ENCODE data around the gene RALGDS. TPM values are rescaled to one million over a fixed set of nuclear protein-coding genes. Genes with fewer than 3 reads are reported as not detected.

The RALGDS gene
- total and polyA plus RNA-seq, 5 donors = 18.5 to 36.3 (median 33.5) TPM

GRCh38 chr9:133117271-133118178 is 3.5 kb downstream of the RALGDS start:
- WGBS = 60% methylated on average over 18 of the region's 18 CpGs
- H3K27ac ChIP-seq (ENCODE audit: low read length) = no peak overlapping the region
- intact Hi-C loops (cut with DNase I) = no loop called here
- ATAC-seq = no peak
- no peaks in the 10 kb centered on the region for H3K9me3 ChIP-seq (ENCODE audit: control insufficient read depth, low read length)
- no peak overlapping the region for H3K4me3 ChIP-seq (ENCODE audit: low read length)
- H3K27me3 ChIP-seq (ENCODE audit: control insufficient read depth, insufficient read depth) = no peaks in the 10 kb centered on the region
- H3K4me1 ChIP-seq (ENCODE audit: control insufficient read depth, insufficient read depth, low read length) = peaks cover 52% of the 10 kb centered on the region
- peak; percentile 45 to 84 (median 83) for DNase-seq

GRCh38 chr9:133116346-133117231 is 4.5 kb downstream of the RALGDS start:
- H3K27ac ChIP-seq (ENCODE audit: low read length) = no peak overlapping the region
- intact Hi-C loops (cut with DNase I) = no loop called here
- no peaks in the 10 kb centered on the region for H3K9me3 ChIP-seq (ENCODE audit: control insufficient read depth, low read length)
- WGBS = 80% methylated on average over 20 of the region's 20 CpGs
- H3K4me3 ChIP-seq (ENCODE audit: low read length) = no peak overlapping the region
- ATAC-seq (no peak), DNase-seq (peak; percentile 14 to 54 (median 53))
- no peaks in the 10 kb centered on the region for H3K27me3 ChIP-seq (ENCODE audit: control insufficient read depth, insufficient read depth)
- peaks cover 46% of the 10 kb centered on the region for H3K4me1 ChIP-seq (ENCODE audit: control insufficient read depth, insufficient read depth, low read length)

- Histone ChIP-seq H3K4me1 (ENCODE audit: control insufficient read depth, insufficient read depth, low read length) (peaks cover 46% of the 10 kb centered on the region), H3K9me3 (ENCODE audit: control insufficient read depth, low read length) (no peaks in the 10 kb centered on the region), H3K27ac (ENCODE audit: low read length) (no peak overlapping the region), H3K4me3 (ENCODE audit: low read length) (no peak overlapping the region), H3K27me3 (ENCODE audit: control insufficient read depth, insufficient read depth) (no peaks in the 10 kb centered on the region)
- DNase-seq = peak; percentile 9 to 56 (median 54)
- intact Hi-C loops (cut with DNase I) = no loop called here
- 80% methylated on average over 32 of the region's 32 CpGs for WGBS
- no peak for ATAC-seq
These were observed 5.3 kb downstream of the RALGDS start for GRCh38 chr9:133115604-133116345.

GRCh38 chr9:133114886-133115603 is 6.0 kb downstream of the RALGDS start:
- ATAC-seq (no peak), DNase-seq (peak; percentile 16 to 56 (median 42))
- 73% methylated on average over 19 of the region's 19 CpGs for WGBS
- Histone ChIP-seq H3K9me3 (ENCODE audit: control insufficient read depth, low read length) (no peaks in the 10 kb centered on the region), H3K27ac (ENCODE audit: low read length) (peak overlapping the region; percentile 74), H3K27me3 (ENCODE audit: control insufficient read depth, insufficient read depth) (no peaks in the 10 kb centered on the region), H3K4me1 (ENCODE audit: control insufficient read depth, insufficient read depth, low read length) (peaks cover 45% of the 10 kb centered on the region), H3K4me3 (ENCODE audit: low read length) (no peak overlapping the region)
- intact Hi-C loops (cut with DNase I) = no loop called here

- ATAC-seq (peak; percentile 23 to 29), DNase-seq (peak; percentile 37 to 81 (median 77))
- intact Hi-C loops (cut with DNase I) = no loop called here
- 26% methylated on average over 20 of the region's 20 CpGs for WGBS
- Histone ChIP-seq H3K27me3 (ENCODE audit: control insufficient read depth, insufficient read depth) (no peaks in the 10 kb centered on the region), H3K9me3 (ENCODE audit: control insufficient read depth, low read length) (no peaks in the 10 kb centered on the region), H3K4me1 (ENCODE audit: control insufficient read depth, insufficient read depth, low read length) (peaks cover 41% of the 10 kb centered on the region), H3K27ac (ENCODE audit: low read length) (peak overlapping the region; percentile 74), H3K4me3 (ENCODE audit: low read length) (no peak overlapping the region)
These were observed 6.8 kb downstream of the RALGDS start for GRCh38 chr9:133113949-133114885.

- intact Hi-C loops (cut with DNase I) = no loop called here
- H3K27ac ChIP-seq (ENCODE audit: low read length) = peak overlapping the region; percentile 74
- peaks cover 33% of the 10 kb centered on the region for H3K4me1 ChIP-seq (ENCODE audit: control insufficient read depth, insufficient read depth, low read length)
- no peaks in the 10 kb centered on the region for H3K9me3 ChIP-seq (ENCODE audit: control insufficient read depth, low read length)
- whole genome bisulfite sequencing = 48% methylated on average over 19 of the region's 19 CpGs
- DNase-seq (peak; percentile 70 to 87 (median 86)), ATAC-seq (peak; percentile 28 to 72)
- no peak overlapping the region for H3K4me3 ChIP-seq (ENCODE audit: low read length)
- no peaks in the 10 kb centered on the region for H3K27me3 ChIP-seq (ENCODE audit: control insufficient read depth, insufficient read depth)
These were observed 7.7 kb downstream of the RALGDS start for GRCh38 chr9:133113163-133113948.

- Histone ChIP-seq H3K4me3 (ENCODE audit: low read length) (no peak overlapping the region), H3K9me3 (ENCODE audit: control insufficient read depth, low read length) (no peaks in the 10 kb centered on the region), H3K27me3 (ENCODE audit: control insufficient read depth, insufficient read depth) (no peaks in the 10 kb centered on the region), H3K27ac (ENCODE audit: low read length) (peak overlapping the region; percentile 74), H3K4me1 (ENCODE audit: control insufficient read depth, insufficient read depth, low read length) (peaks cover 27% of the 10 kb centered on the region)
- peak; percentile 4 to 11 for ATAC-seq
- DNase-seq = peak in 2 of 3 donors; percentile 59 to 78
- 60% methylated on average over 7 of the region's 7 CpGs for WGBS
- intact Hi-C loops (cut with DNase I) = no loop called here
These were observed 8.4 kb downstream of the RALGDS start for GRCh38 chr9:133112663-133113026.

GRCh38 chr9:133111808-133112662 is 9.0 kb downstream of the RALGDS start:
- WGBS = 88% methylated on average over 30 of the region's 30 CpGs
- ATAC-seq = no peak
- intact Hi-C loops (cut with DNase I) = no loop called here
- Histone ChIP-seq H3K27ac (ENCODE audit: low read length) (no peak overlapping the region), H3K4me3 (ENCODE audit: low read length) (no peak overlapping the region), H3K9me3 (ENCODE audit: control insufficient read depth, low read length) (no peaks in the 10 kb centered on the region), H3K27me3 (ENCODE audit: control insufficient read depth, insufficient read depth) (no peaks in the 10 kb centered on the region), H3K4me1 (ENCODE audit: control insufficient read depth, insufficient read depth, low read length) (peaks cover 23% of the 10 kb centered on the region)
- DNase-seq = peak in 2 of 3 donors; percentile 8 to 48
